GM12892 (cell line): ENCODE results near the gene DCPS.

ENCODE experiments used
- POLR2A ChIP-seq: IDR thresholded peaks from 2 replicates; pipeline ENCODE4 v1.6.1; 2011; ENCODE audit warnings: low read depth, low read length, control low read depth
- POLR2AphosphoS5 ChIP-seq: IDR thresholded peaks from 2 replicates; pipeline ENCODE4 v1.6.1; 2011; ENCODE audit warnings: low read depth, low read length, control low read depth

GRCh38 chr11:126329644-126330211, 25.9 kb downstream of the DCPS start:
- TF ChIP-seq POLR2A = no peak
- TF ChIP-seq POLR2AphosphoS5 = no peak
